Chondrocyte (in vitro differentiated cells): ENCODE data around the gene NTPCR. TPM values are rescaled to one million over a fixed set of nuclear protein-coding genes. Genes with fewer than 3 reads are reported as not detected.
A peak's percentile ranks its signal among the peaks of the same experiment; 100 is the strongest.
"Not testable (repeated sequence)": the region's sequence is repeated elsewhere in the genome, so short reads cannot be mapped to it uniquely, and the experiment has no call there.

Experiments
- DNase-seq: peaks from one replicate; pipeline ENCODE4 v3.0.0; 2021; ENCODE audit warnings: mixed read lengths, low spot score
- H3K27ac Mint-ChIP-seq: one replicate; pipeline ENCODE4 v1.8.0; 2021; ENCODE audit warnings: mild to moderate bottlenecking, moderate library complexity, mixed read lengths; ENCODE audit not compliant: unreplicated experiment
- H3K27me3 Mint-ChIP-seq: 2 replicates; pipeline ENCODE4 v1.8.0; 2021; ENCODE audit warnings: low read depth, mixed read lengths
- H3K36me3 Mint-ChIP-seq: 2 replicates; pipeline ENCODE4 v1.8.0; 2021; ENCODE audit warnings: low read depth, mixed read lengths
- H3K4me1 Mint-ChIP-seq: 2 replicates; pipeline ENCODE4 v1.8.0; 2021; ENCODE audit warnings: low read depth, mild to moderate bottlenecking, mixed read lengths
- H3K4me3 Mint-ChIP-seq: one replicate; pipeline ENCODE4 v1.8.0; 2021; ENCODE audit warnings: mild to moderate bottlenecking, moderate library complexity, mixed read lengths; ENCODE audit not compliant: unreplicated experiment
- H3K9me3 Mint-ChIP-seq: 2 replicates; pipeline ENCODE4 v1.8.0; 2021; ENCODE audit warnings: low read depth, mixed read lengths
- CTCF ChIP-seq: fragments of 200-600 bp; sonication (generic); IDR thresholded peaks from 2 replicates; pipeline ENCODE4 v1.5.0; 2021; ENCODE audit warnings: antibody characterized with exemption, mild to moderate bottlenecking, moderate library complexity
- total RNA-seq: library from RNA; stranded (reverse); gene quantifications from 3 replicates; pipeline ENCODE4 v1.2.1, GENCODE V29; 2021

Gene NTPCR
- total RNA-seq, 1 donor from 2014 or later: 24.8 TPM

- no peak for DNase-seq
- no peaks in the 10 kb centered on the region for H3K9me3 Mint-ChIP-seq
- no peaks in the 10 kb centered on the region for H3K36me3 Mint-ChIP-seq
- no peak overlapping the region for H3K4me3 Mint-ChIP-seq
- no peaks in the 10 kb centered on the region for H3K27me3 Mint-ChIP-seq
- no peak for TF ChIP-seq CTCF
- no peak overlapping the region for H3K27ac Mint-ChIP-seq
- peaks cover 24% of the 10 kb centered on the region for H3K4me1 Mint-ChIP-seq
Observed at GRCh38 chr1:232922485-232922884, 27.9 kb upstream of the NTPCR start.

- no peaks in the 10 kb centered on the region for H3K27me3 Mint-ChIP-seq
- no peaks in the 10 kb centered on the region for H3K9me3 Mint-ChIP-seq
- TF ChIP-seq CTCF: no peak
- DNase-seq: no peak
- H3K36me3 Mint-ChIP-seq: no peaks in the 10 kb centered on the region
- H3K4me3 Mint-ChIP-seq: no peak overlapping the region
- H3K27ac Mint-ChIP-seq: no peak overlapping the region
- H3K4me1 Mint-ChIP-seq: peaks cover 24% of the 10 kb centered on the region
Observed at GRCh38 chr1:232923739-232924386, 26.5 kb upstream of the NTPCR start.

GRCh38 chr1:232924874-232925273, 25.5 kb upstream of the NTPCR start:
- TF ChIP-seq CTCF: no peak
- Mint-ChIP-seq H3K27ac (no peak overlapping the region), H3K4me3 (no peak overlapping the region), H3K27me3 (peaks cover 3% of the 10 kb centered on the region), H3K9me3 (no peaks in the 10 kb centered on the region), H3K36me3 (no peaks in the 10 kb centered on the region), H3K4me1 (peaks cover 24% of the 10 kb centered on the region)
- DNase-seq: no peak

- Mint-ChIP-seq H3K27me3 (peaks cover 3% of the 10 kb centered on the region), H3K4me1 (peaks cover 24% of the 10 kb centered on the region), H3K36me3 (no peaks in the 10 kb centered on the region), H3K4me3 (no peak overlapping the region), H3K27ac (peak overlapping the region; percentile 13), H3K9me3 (no peaks in the 10 kb centered on the region)
- no peak for TF ChIP-seq CTCF
- no peak for DNase-seq
Observed at GRCh38 chr1:232925421-232926220, 24.8 kb upstream of the NTPCR start.

GRCh38 chr1:232927166-232927565, 23.2 kb upstream of the NTPCR start:
- H3K27me3 Mint-ChIP-seq, H3K9me3 Mint-ChIP-seq, H3K36me3 Mint-ChIP-seq, DNase-seq, H3K27ac Mint-ChIP-seq, H3K4me3 Mint-ChIP-seq: not testable (repeated sequence)
- peaks cover 11% of the 10 kb centered on the region for H3K4me1 Mint-ChIP-seq
